ENCODE results near the gene ZPR1.

Gene ZPR1

GRCh38 chr11:116742104-116742503 is 45.7 kb downstream of the ZPR1 start:
- no peak for DNase-seq

DNA sequence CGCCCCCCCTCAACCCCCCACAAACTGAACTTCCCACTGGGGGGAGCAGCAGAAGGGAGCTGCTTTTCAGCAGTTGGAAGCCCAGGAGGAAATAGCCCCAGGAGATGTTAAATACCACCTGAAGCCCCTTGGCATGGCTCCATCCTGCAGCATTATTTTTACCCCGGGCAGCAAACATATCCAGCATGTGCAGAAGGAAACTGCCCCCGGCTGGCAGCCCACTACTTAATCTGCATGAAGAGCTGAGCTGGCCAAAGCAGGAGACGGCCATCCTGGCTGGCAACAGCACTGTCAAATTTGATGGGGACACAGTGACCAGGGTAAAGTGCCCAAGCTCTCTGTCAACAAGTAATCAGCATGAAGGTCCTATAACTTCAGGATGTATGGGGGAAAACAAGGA is 47.1 kb downstream of the ZPR1 start:
- no peak for DNase-seq

GRCh38 chr11:116738975-116739374 is 48.8 kb downstream of the ZPR1 start:
- no peak for DNase-seq

DNA sequence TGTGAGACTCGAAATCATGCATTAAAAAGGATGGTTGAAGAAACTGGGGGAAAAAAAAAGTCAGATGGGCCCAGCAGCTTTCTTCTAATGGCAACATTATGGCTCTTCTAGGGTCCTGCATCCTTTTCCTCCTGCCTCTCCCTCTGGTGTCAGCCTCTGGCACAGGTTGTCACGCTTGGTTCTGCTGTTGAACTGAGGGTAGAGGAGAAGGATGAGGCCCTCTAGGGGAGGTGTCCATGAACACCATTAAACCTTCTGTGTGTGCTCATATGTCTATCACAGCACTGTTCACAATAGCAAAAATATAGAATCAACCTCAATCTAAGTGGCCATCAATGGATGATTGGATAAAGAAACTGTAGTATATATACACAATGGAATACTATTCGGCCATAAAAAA is 51.1 kb downstream of the ZPR1 start:
- DNase-seq: no peak

DNA sequence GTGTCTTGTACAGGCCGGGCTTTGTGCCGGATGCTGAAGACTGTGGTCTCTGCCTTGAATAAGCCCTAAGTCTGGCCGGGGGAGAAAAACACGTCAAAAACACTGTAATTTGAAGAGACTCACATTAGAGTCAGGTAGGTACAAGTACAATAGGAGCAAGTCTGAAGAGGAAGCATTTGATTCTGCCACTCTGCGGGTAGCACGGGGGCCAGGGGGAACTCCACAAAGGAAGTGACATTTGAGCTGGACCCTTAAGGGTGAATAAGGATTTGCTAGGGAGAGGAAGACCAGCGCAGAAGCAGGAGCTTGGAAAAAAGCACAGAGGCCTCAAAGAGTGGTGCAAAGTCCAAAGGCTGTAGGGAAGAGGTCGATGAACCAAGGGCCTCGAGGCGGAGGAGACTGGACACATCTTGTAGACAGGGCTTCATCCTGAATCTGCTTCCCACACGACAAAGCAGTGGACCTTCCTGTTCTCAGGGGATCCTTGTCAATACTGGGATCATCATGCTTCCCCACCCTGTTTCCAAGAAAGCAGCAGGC is 53.8 kb downstream of the ZPR1 start:
- DNase-seq: no peak

DNA sequence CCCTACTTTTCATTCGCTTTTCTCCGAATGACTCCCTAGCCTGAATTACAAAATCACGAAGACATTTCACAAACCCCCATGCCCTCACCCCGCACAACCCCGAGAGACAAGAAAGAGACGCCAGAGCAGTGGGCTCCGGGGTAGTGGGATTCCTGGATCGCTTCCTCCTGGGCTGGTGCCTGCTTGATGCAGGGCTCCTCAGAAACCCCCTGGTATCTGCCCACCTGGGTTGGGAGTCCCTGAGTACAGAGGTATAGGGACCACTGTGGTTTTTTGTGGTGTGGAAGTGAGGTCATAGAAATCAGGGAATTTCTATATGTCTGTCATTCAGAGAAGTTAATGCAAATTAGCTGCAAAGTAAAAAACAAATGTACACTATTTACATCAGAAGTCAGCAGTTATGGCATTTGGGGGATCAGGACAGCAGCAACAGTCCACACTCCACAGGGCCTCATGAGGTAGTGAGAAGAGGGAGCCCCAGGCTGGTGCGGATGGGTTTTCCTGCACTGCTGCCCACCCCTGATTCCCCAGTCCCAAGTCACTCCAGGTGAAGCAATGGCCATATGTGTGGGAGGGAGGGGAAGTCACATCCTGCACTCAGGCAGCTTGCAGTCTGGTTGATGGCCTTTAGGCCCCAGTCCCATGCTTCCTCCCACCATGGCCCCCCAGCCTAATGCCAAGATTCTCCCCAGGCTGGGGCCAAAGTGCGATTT is 54.6 kb downstream of the ZPR1 start:
- no peak for DNase-seq

DNA sequence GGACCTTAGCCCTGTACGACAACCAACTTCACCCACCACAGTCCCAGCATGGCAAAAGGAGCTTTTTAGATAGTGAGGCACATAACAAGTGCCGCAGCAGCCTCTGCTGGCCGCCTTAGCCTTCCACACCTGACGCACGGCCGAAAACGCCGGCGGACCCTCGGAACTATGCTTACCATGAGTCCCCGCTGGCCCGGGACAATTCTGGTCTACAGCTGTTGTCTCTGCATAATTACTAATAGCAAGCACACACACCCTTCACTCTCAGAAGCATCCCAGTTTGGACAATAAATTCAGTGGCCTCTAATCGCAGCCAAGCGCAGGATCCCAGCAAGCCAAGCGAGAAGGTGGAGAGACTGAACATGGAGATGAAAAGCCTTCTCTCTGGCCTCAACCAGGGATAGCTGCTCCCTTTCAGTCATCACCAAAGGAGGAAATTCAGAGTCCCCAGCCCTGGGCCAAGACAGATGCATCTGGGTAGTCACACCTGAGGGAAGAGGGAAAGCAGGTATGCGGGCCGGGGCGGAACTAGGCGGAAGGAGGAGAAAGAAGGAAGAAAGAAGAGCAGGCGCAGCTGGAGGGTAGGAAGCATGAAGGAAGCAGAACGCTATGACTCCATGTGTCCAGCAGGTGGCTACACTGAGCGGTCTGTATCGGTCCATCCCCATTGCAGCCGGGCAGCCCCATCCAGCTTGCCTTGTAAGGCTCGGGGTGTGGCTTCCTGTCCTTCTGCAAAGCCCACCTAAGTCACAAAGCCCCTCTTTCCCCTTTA is 55.4 kb downstream of the ZPR1 start:
- peak; percentile 68 to 75 for DNase-seq

DNA sequence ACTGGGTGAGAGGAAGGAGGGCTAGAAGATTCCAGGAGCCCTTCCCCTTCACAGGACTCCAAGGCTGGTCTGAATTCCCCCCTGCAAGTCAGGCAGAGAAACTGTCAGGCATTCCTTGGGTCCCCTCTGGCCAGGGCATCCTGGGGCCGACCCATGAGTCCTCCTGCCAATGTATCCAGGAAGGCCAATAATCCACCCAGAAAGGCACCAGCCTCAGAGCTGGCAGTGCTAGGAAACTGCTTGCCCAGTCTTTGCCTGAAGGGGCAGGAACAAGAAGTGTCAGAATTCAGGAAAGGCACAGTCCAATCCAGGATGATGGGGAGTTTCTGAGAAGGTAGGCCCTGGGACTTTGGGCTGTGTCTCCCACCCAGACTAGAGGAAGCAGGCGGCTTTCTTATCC is 56.0 kb downstream of the ZPR1 start:
- no peak for DNase-seq

GRCh38 chr11:116731097-116731761 is 56.6 kb downstream of the ZPR1 start:
- no peak for DNase-seq

DNA sequence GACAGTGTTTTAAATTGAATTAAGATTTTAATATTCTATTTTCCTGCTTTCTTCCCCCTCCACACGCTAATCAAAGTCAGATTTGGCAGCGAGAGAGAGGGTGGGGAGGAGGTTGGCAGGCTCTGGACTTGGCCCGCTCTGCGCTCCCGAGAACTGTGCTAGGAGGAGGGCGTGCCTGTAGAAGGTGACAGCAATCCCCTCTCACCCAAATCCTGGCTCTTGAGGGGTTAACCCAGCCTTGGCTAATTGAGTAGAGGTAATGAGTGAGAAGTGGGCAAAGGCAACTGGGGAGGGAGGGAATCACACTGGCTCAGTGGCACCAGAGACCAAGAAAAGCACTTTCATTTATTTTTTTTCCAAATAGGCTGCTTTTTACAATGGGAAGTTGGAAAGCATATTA is 57.2 kb downstream of the ZPR1 start:
- DNase-seq: no peak

GRCh38 chr11:116730241-116730561 is 57.6 kb downstream of the ZPR1 start:
- no peak for DNase-seq

DNA sequence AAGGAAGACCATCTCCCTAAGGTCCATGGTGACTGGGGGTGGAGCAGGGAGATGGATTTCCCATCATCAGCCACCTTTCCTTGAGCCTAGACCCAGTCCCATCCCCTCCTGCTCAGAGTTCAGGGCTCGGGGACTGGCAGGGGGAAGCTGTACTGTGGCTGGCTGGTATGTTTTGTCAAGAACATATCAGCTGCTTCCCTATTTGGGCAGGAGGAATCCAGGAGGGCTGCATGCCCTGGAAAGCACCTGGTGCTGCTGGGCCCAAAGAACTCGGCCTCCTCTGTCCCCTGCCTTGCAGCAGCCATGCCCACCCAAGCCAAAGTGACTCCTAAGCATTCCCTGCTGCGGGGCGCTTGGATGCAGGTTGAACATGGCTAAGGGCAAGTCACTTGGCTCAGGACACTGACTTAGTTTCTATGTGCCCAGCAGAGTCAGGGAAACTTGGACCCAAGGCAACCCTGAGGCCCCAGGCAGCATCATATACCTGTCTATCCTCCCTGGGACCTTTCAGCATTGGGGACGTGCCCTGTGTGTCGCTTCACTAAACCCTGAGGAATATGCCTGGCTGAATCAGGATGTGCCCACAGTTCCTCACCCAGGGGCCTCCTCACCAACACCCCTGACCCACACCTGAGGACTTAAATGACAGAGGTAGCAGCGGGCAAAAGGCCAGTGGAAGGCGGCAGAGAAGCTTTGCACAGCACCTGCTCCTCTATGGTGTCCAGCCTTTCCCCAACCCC is 58.2 kb downstream of the ZPR1 start:
- no peak for DNase-seq

- DNase-seq: no peak
Observed at GRCh38 chr11:116727990-116728389, 59.8 kb downstream of the ZPR1 start.

- no peak for DNase-seq
Observed at GRCh38 chr11:116725434-116726221, 62.2 kb downstream of the ZPR1 start.

GRCh38 chr11:116724813-116725212 is 63.0 kb downstream of the ZPR1 start:
- no peak for DNase-seq

Measured in activated CD4-positive, alpha-beta T cell treated with anti-CD3 and anti-CD28 coated beads, Interleukin-2, amount 50 U/mL, for 48 hours (primary cell).